ENCODE data around the gene USP43.

DNA sequence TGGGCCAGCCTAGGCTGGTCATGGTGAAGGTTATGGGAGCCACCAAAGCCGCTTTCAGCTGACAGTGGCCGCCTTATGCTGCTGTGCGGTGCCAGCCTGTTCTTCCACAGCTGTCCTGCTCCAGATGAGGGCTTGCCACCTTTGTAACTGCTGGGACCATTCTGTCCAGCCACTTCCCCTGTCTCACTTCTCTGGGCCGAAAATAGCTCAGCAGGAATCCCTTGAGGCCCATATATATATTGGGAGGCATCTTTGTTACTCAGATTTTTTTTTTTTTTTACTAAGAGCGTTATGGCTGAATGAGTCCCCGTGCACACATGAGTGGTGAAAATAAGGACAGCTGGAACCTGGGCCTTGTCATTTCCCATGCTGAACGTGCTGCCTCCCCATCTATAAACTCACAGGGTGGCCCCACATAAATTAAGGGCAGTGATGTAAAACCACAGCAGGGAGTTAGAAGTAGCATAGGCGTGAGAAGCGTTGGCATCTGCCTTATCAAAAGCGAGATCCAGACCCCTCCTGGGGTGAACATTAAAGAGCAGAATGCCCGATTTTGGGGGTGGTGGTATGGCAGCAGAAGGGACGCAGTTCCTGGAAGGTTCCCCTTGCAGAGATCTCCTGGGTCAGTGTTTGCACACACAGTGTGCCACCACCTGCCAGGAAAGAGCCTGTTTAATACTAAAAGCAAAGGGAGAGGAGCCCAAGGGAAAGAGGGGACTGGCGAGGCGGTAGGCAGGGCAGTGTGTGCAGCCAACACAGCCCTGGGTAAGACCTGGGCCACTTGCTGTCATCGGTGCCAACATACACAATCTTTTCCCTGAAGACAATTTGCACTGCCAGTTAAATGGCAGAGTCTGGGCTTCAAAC lies 57.8 kb downstream of the USP43 start:
- TF ChIP-seq, protein P1, sequence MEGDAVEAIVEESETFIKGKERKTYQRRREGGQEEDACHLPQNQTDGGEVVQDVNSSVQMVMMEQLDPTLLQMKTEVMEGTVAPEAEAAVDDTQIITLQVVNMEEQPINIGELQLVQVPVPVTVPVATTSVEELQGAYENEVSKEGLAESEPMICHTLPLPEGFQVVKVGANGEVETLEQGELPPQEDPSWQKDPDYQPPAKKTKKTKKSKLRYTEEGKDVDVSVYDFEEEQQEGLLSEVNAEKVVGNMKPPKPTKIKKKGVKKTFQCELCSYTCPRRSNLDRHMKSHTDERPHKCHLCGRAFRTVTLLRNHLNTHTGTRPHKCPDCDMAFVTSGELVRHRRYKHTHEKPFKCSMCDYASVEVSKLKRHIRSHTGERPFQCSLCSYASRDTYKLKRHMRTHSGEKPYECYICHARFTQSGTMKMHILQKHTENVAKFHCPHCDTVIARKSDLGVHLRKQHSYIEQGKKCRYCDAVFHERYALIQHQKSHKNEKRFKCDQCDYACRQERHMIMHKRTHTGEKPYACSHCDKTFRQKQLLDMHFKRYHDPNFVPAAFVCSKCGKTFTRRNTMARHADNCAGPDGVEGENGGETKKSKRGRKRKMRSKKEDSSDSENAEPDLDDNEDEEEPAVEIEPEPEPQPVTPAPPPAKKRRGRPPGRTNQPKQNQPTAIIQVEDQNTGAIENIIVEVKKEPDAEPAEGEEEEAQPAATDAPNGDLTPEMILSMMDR (conservative IDR thresholded peaks at IDR 0.05; ENCODE audit: low read depth, low read length), result no peak
- TF ChIP-seq EZH2 (IDR thresholded peaks at IDR 0.05; ENCODE audit: low read length, unreplicated experiment), result no peak
- TF ChIP-seq EZH2phosphoT487 (IDR thresholded peaks at IDR 0.05; ENCODE audit: borderline replicate concordance, low read length), result no peak

All from PC-3 (cell line).